ENCODE data around the gene TMEM245. TPM values are rescaled to one million over a fixed set of nuclear protein-coding genes. Genes with fewer than 3 reads are reported as not detected.

The TMEM245 gene
- total RNA-seq, 1 experiment from 2014 or later: 34.8 TPM

GRCh38 chr9:109143881-109144562 is 24.3 kb upstream of the TMEM245 start (continued):
- no peak for TF ChIP-seq FOSL1 (IDR thresholded peaks at IDR 0.05; ENCODE audit: low read depth)
- TF ChIP-seq EZH2 (IDR thresholded peaks at IDR 0.05): no peak
- no peak for TF ChIP-seq ATF3 (IDR thresholded peaks at IDR 0.05)
- TF ChIP-seq SP1 (IDR thresholded peaks at IDR 0.05; ENCODE audit: low read depth): no peak
- no peak for TF ChIP-seq EGR1 (IDR thresholded peaks at IDR 0.05; ENCODE audit: low read depth)
- TF ChIP-seq ELF1 (IDR thresholded peaks at IDR 0.05; ENCODE audit: borderline replicate concordance, low read depth): 0 out of 2 replicates have a peak, but pooled peaks have one; percentile 9
- no peak for TF ChIP-seq JUND (IDR thresholded peaks at IDR 0.05)
- TF ChIP-seq RAD21 (IDR thresholded peaks at IDR 0.05; ENCODE audit: low read depth): peak; percentile 13; the same call in 1 of the 2 replicates
- TF ChIP-seq SRF (IDR thresholded peaks at IDR 0.05; ENCODE audit: low read depth): no peak
- no peak for TF ChIP-seq YY1 (IDR thresholded peaks at IDR 0.05; ENCODE audit: extremely low read depth, insufficient replicate concordance, low read depth, low read length)
- peak; percentile 71; the same call in 1 of the 2 replicates for TF ChIP-seq CBX3 (IDR thresholded peaks at IDR 0.05; ENCODE audit: low read depth)
- TF ChIP-seq POLR2AphosphoS5 (IDR thresholded peaks at IDR 0.05; ENCODE audit: low read depth, low read length): no peak

- TF ChIP-seq ATF3 (IDR thresholded peaks at IDR 0.05) (no peak), ELF1 (IDR thresholded peaks at IDR 0.05; ENCODE audit: borderline replicate concordance, low read depth) (no peak), CEBPB (IDR thresholded peaks at IDR 0.05; ENCODE audit: low read depth) (no peak), POLR2AphosphoS5 (IDR thresholded peaks at IDR 0.05; ENCODE audit: low read depth, low read length) (no peak), POLR2A (IDR thresholded peaks at IDR 0.05; ENCODE audit: borderline replicate concordance, extremely low read depth, insufficient read depth, insufficient read length) (no peak)
- no peak for DNase-seq (ENCODE audit: low read depth, low spot score)
- POLR2A ChIA-PET: no interaction called here
- no peak overlapping the region for H3K27ac ChIP-seq (ENCODE audit: low read depth, low read length)
- H3K27me3 ChIP-seq (ENCODE audit: insufficient read depth, low read length): no peaks in the 10 kb centered on the region
- H3K4me3 ChIP-seq (replicated peaks in 1 of 2; ENCODE audit: low read depth in 1 of 2, low read length in 2 of 2): no peak overlapping the region
- no peaks in the 10 kb centered on the region for H3K9me2 ChIP-seq (ENCODE audit: insufficient read depth)
- H4K20me1 ChIP-seq (ENCODE audit: insufficient read depth): no peaks in the 10 kb centered on the region
- H3K4me2 ChIP-seq (ENCODE audit: low read length): no peak overlapping the region
- no peak for ATAC-seq
- H3K79me2 ChIP-seq (ENCODE audit: insufficient read depth, low read length): no peaks in the 10 kb centered on the region
- no peaks in the 10 kb centered on the region for H3K9me3 ChIP-seq (ENCODE audit: control insufficient read depth in 1 of 2, insufficient read depth in 1 of 2, low read depth in 1 of 2, low read length in 2 of 2)
- no TSS peak for BruUV-seq (replicated peaks)
- H2AFZ ChIP-seq (ENCODE audit: low read depth, low read length, poor library complexity, severe bottlenecking): no peak overlapping the region
- H3K9ac ChIP-seq (ENCODE audit: low read length): no peak overlapping the region
- CTCF ChIA-PET: no interaction called here
- intact Hi-C loops (cut with micrococcal nuclease): no loop called here
- RAD21 ChIA-PET (ENCODE audit: low non-redundant PET in 1 of 2, low total read pairs in 2 of 2, uncharacterized antibody in 2 of 2, unreplicated experiment in 2 of 2): no interaction called here
- peaks cover 0 to 9% of the 10 kb centered on the region in 2 experiments; a peak in 2 of 4 replicates for H3K4me1 ChIP-seq (ENCODE audit: control insufficient read depth in 1 of 2, insufficient read depth in 2 of 2, low read length in 2 of 2)
- H3K36me3 ChIP-seq (ENCODE audit: control insufficient read depth in 1 of 2, insufficient read depth in 2 of 2, low read length in 2 of 2): no peaks in the 10 kb centered on the region
Observed at GRCh38 chr9:109141375-109141774, 21.6 kb upstream of the TMEM245 start.
